PC-9 (cell line): ENCODE measurements around the gene PEPD.

Experiments
- EZH2 ChIP-seq: fragments of 200-600 bp; sonication (generic); IDR thresholded peaks from 2 replicates; pipeline ENCODE4 v1.8.0; 2017; ENCODE audit warnings: antibody characterized with exemption, low read depth
- TF ChIP-seq, protein P1 (sequence below): fragments of 200-600 bp; sonication (generic); conservative IDR thresholded peaks from 2 replicates; pipeline ENCODE4 v1.6.1; 2017; ENCODE audit warnings: mixed run types, antibody characterized with exemption, mild to moderate bottlenecking, moderate library complexity

DNA sequence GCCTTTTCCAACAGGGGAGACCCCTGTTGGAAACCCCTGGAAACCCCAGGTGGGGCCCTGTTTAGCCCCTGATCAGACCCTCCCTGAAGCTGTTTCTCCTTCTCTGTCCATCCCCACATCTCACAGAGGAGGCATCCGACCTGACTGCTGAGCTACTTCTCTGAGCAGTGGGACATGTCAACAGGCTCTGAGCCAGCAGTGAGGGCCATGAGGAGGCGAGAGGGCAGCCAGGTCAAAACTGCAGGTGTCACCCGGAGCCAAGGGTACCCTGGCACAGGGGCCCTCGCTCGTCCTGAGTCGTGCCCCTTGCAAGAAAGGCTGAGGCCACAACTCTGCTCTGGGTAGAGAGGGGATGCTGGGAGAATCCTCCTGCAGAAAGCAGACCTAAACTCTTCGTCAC, 13.6 kb downstream of the PEPD start:
- TF ChIP-seq, protein P1, sequence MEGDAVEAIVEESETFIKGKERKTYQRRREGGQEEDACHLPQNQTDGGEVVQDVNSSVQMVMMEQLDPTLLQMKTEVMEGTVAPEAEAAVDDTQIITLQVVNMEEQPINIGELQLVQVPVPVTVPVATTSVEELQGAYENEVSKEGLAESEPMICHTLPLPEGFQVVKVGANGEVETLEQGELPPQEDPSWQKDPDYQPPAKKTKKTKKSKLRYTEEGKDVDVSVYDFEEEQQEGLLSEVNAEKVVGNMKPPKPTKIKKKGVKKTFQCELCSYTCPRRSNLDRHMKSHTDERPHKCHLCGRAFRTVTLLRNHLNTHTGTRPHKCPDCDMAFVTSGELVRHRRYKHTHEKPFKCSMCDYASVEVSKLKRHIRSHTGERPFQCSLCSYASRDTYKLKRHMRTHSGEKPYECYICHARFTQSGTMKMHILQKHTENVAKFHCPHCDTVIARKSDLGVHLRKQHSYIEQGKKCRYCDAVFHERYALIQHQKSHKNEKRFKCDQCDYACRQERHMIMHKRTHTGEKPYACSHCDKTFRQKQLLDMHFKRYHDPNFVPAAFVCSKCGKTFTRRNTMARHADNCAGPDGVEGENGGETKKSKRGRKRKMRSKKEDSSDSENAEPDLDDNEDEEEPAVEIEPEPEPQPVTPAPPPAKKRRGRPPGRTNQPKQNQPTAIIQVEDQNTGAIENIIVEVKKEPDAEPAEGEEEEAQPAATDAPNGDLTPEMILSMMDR: no peak
- TF ChIP-seq EZH2: no peak
